MCF 10A (cell line): ENCODE results near the gene TPRG1. TPM values are rescaled to one million over a fixed set of nuclear protein-coding genes. Genes with fewer than 3 reads are reported as not detected.

Experiments used
- BruUV-seq: library from RNA; stranded (reverse); fragments of 400-500 nt; replicated peaks from 2 replicates; lab custom pipeline; 2021; lab: Mats Ljungman, UMichigan
- CTCF ChIA-PET: fragments of 300-600 bp; sonication (Branson Sonifier 250); formaldehyde crosslinking; extraction: SDS; loops from one replicate; lab custom pipeline; 2021; ENCODE audit warnings: antibody characterized with exemption, inconsistent platforms; lab: Yijun Ruan, JAX
- POLR2A ChIA-PET: fragments of 300-600, 350-650 bp; sonication (Branson Sonifier 250); formaldehyde crosslinking; extraction: SDS; loops from one replicate; lab custom pipeline; 2020; ENCODE audit warnings: antibody characterized with exemption, inconsistent platforms; lab: Yijun Ruan, JAX
- DNase-seq: peaks from one replicate; pipeline ENCODE4 v3.0.0-alpha.2; 2018; ENCODE audit not compliant: unreplicated experiment
- H3K27ac Mint-ChIP-seq: one replicate; pipeline ENCODE4 v1.8.0; 2022; ENCODE audit warnings: mild to moderate bottlenecking, low read depth, mixed read lengths; ENCODE audit not compliant: unreplicated experiment
- H3K27me3 Mint-ChIP-seq: one replicate; pipeline ENCODE4 v1.8.0; 2022; ENCODE audit warnings: mixed read lengths; ENCODE audit not compliant: insufficient read depth, unreplicated experiment
- H3K36me3 Mint-ChIP-seq: one replicate; pipeline ENCODE4 v1.8.0; 2022; ENCODE audit warnings: mild to moderate bottlenecking, moderate library complexity, mixed read lengths; ENCODE audit not compliant: insufficient read depth, unreplicated experiment
- H3K4me1 Mint-ChIP-seq: one replicate; pipeline ENCODE4 v1.8.0; 2022; ENCODE audit warnings: mixed read lengths; ENCODE audit not compliant: insufficient read depth, unreplicated experiment
- H3K4me3 Mint-ChIP-seq: one replicate; pipeline ENCODE4 v1.8.0; 2022; ENCODE audit warnings: mild to moderate bottlenecking, moderate library complexity, mixed read lengths; ENCODE audit not compliant: unreplicated experiment
- H3K9me3 Mint-ChIP-seq: one replicate; pipeline ENCODE4 v1.8.0; 2022; ENCODE audit warnings: mixed read lengths; ENCODE audit not compliant: unreplicated experiment
- CTCF ChIP-seq: fragments of 200-600 bp; IDR thresholded peaks from one replicate; pipeline ENCODE4 v1.8.0; 2022; ENCODE audit warnings: antibody characterized with exemption, mild to moderate bottlenecking; ENCODE audit not compliant: unreplicated experiment
- intact Hi-C: fragments of 100-400 bp; cut with micrococcal nuclease; formaldehyde crosslinking; loops from 2 replicates; pipeline ENCODE4 v1.14.1; 2022
- total RNA-seq: library from RNA; stranded (reverse); gene quantifications from 2 replicates; pipeline ENCODE4 v1.2.3, GENCODE V29; 2022

Gene TPRG1
- total RNA-seq, 1 experiment from 2014 or later: 2.0 TPM

- BruUV-seq: no TSS peak
- Mint-ChIP-seq H3K4me3 (no peak overlapping the region), H3K9me3 (no peaks in the 10 kb centered on the region), H3K27ac (no peak overlapping the region), H3K36me3 (no peaks in the 10 kb centered on the region), H3K4me1 (no peaks in the 10 kb centered on the region), H3K27me3 (peaks cover 11% of the 10 kb centered on the region)
- ChIA-PET CTCF (interaction anchor here (0.6 to 5.0 kb wide), 7 partner anchors 10 to 1745 kb away, joined by 3 to 34 read pairs (median 4); no protein-coding TSS in a partner anchor), POLR2A (interaction anchor here (0.6 to 0.7 kb wide), 2 partner anchors 79 to 183 kb away, joined by 3 read pairs; no protein-coding TSS in a partner anchor)
- no peak for DNase-seq
- no peak for TF ChIP-seq CTCF
- intact Hi-C loops: no loop called here
Measured at GRCh38 chr3:189138901-189139610, 32.7 kb upstream of the TPRG1 start.

GRCh38 chr3:189139611-189139940 lies 32.2 kb upstream of the TPRG1 start:
- POLR2A ChIA-PET: interaction anchor here (0.6 kb wide), 1 partner anchor 183 kb away, joined by 3 read pairs; no protein-coding TSS in a partner anchor
- intact Hi-C loops: no loop called here

GRCh38 chr3:189142527-189142926 lies 29.2 kb upstream of the TPRG1 start:
- DNase-seq: peak; percentile 33

More at GRCh38 chr3:189139611-189139940, 32.2 kb upstream of the TPRG1 start:
- CTCF ChIA-PET: interaction anchor here (0.6 to 5.0 kb wide), 7 partner anchors 9 to 1745 kb away, joined by 3 to 34 read pairs (median 4); no protein-coding TSS in a partner anchor
- no peak overlapping the region for H3K27ac Mint-ChIP-seq
- H3K36me3 Mint-ChIP-seq: no peaks in the 10 kb centered on the region
- H3K9me3 Mint-ChIP-seq: no peaks in the 10 kb centered on the region
- no TSS peak for BruUV-seq
- no peak overlapping the region for H3K4me3 Mint-ChIP-seq
- TF ChIP-seq CTCF: no peak
- H3K27me3 Mint-ChIP-seq: peaks cover 11% of the 10 kb centered on the region
- H3K4me1 Mint-ChIP-seq: peaks cover 3% of the 10 kb centered on the region
- no peak for DNase-seq

More at GRCh38 chr3:189142527-189142926, 29.2 kb upstream of the TPRG1 start:
- ChIA-PET CTCF (interaction anchor here (0.8 to 4.1 kb wide), 2 partner anchors 184 to 1403 kb away, joined by 3 to 27 read pairs; no protein-coding TSS in a partner anchor), POLR2A (interaction anchor here (0.7 to 1.6 kb wide), 4 partner anchors 10 to 1402 kb away, joined by 3 to 5 read pairs (median 4); no protein-coding TSS in a partner anchor)
- intact Hi-C loops: loop anchor here (10.0 kb wide), 1 partner anchor 1918 kb away; no protein-coding TSS in a partner anchor
- no peaks in the 10 kb centered on the region for H3K9me3 Mint-ChIP-seq
- H3K27ac Mint-ChIP-seq: no peak overlapping the region
- H3K4me3 Mint-ChIP-seq: no peak overlapping the region
- H3K4me1 Mint-ChIP-seq: peaks cover 6% of the 10 kb centered on the region
- BruUV-seq: no TSS peak
- TF ChIP-seq CTCF: no peak
- H3K27me3 Mint-ChIP-seq: peaks cover 11% of the 10 kb centered on the region
- no peaks in the 10 kb centered on the region for H3K36me3 Mint-ChIP-seq
